Measurements from ENCODE around the gene CLDN22.

The CLDN22 gene

GRCh38 chr4:183320211-183321059, at the start of gene CLDN22:
CLDN22 (minus strand) TSS chr4:183320276; CDS start chr4:183320218, 58 bp downstream.
- DNase-seq: no peak

- no peak for DNase-seq
Observed at GRCh38 chr4:183369073-183369472, 49.0 kb upstream of the CLDN22 start.

GRCh38 chr4:183366206-183366835, 46.2 kb upstream of the CLDN22 start:
- DNase-seq: no peak

- DNase-seq: no peak
Observed at GRCh38 chr4:183364025-183364424, 43.9 kb upstream of the CLDN22 start.

GRCh38 chr4:183362916-183363542, 43.0 kb upstream of the CLDN22 start:
- DNase-seq: no peak

- no peak for DNase-seq
Observed at GRCh38 chr4:183362036-183362435, 42.0 kb upstream of the CLDN22 start.

- DNase-seq: no peak
Observed at GRCh38 chr4:183360161-183360919, 40.3 kb upstream of the CLDN22 start.

GRCh38 chr4:183358215-183358755, 38.2 kb upstream of the CLDN22 start:
- no peak for DNase-seq

- DNase-seq: no peak
Observed at GRCh38 chr4:183356931-183357675, 37.0 kb upstream of the CLDN22 start.

- no peak for DNase-seq
Observed at GRCh38 chr4:183356173-183356830, 36.2 kb upstream of the CLDN22 start.

- no peak for DNase-seq
Observed at GRCh38 chr4:183355405-183355804, 35.3 kb upstream of the CLDN22 start.

- DNase-seq: no peak
Observed at GRCh38 chr4:183354219-183354618, 34.1 kb upstream of the CLDN22 start.

GRCh38 chr4:183353557-183353956, 33.5 kb upstream of the CLDN22 start:
- no peak for DNase-seq

- DNase-seq: no peak
Observed at GRCh38 chr4:183352546-183352945, 32.5 kb upstream of the CLDN22 start.

- no peak for DNase-seq
Observed at GRCh38 chr4:183350317-183351071, 30.4 kb upstream of the CLDN22 start.

- no peak for DNase-seq
Observed at GRCh38 chr4:183349673-183350072, 29.6 kb upstream of the CLDN22 start.

- no peak for DNase-seq
Observed at GRCh38 chr4:183348706-183349659, 28.9 kb upstream of the CLDN22 start.

GRCh38 chr4:183348136-183348535, 28.1 kb upstream of the CLDN22 start:
- no peak for DNase-seq

GRCh38 chr4:183347566-183347965, 27.5 kb upstream of the CLDN22 start:
- DNase-seq: no peak

- no peak for DNase-seq
Observed at GRCh38 chr4:183347146-183347545, 27.1 kb upstream of the CLDN22 start.

Data from activated effector memory CD4-positive, alpha-beta T cell treated with Interleukin-2 at 50 U/mL for 16 hours (primary cell).